ENCODE results near the gene MEIG1.
"Not testable (repeated sequence)": the region's sequence is repeated elsewhere in the genome, so short reads cannot be mapped to it uniquely, and the experiment has no call there.

The MEIG1 gene

DNA sequence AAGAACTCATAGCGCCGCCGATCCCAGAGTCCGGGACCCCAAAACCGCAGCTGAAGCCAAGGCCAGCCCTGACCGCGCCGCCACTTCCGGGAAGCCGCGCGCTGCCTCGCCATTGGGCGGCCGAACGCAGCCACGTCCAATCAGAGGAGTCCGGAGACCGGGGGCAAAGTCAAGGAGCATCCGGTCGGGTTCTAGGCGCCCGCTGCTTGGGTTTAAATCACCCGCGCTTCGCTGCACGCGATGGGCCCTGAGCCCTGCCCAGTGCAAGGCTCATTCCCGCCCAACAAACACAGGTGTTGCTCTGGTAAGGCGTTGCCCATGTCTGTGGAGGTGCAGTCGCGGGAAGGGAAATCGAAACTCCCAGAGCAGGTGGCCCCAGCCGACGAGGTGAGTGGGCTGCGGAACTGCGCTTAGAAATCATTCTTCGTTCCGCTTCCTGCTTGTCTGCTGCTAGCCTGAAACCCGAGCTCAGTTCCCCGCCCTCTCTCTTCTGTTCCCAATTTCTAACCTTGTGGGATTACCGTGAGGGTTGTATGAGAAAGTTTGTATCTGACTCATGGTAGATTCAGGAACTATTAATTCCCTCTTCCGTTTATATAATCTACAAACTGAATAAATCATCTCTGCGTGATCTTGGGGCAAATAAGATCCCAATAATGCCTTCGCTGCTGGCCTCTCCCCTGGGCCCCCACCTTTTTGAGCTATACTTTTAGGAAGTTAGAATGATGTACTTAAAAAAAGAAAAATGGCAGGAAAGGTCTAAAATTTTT, 5.0 kb upstream of the MEIG1 start, which contains the start of gene DCLRE1C:
Gene DCLRE1C (minus strand): TSS at position 96 of the 770 bp plus-strand sequence. CDS start 86 bp downstream, at position 10.
- DNase-seq (ENCODE audit: low read depth in 2 of 3, low spot score in 2 of 3): peak; percentile 71 to 80 (median 80)

DNA sequence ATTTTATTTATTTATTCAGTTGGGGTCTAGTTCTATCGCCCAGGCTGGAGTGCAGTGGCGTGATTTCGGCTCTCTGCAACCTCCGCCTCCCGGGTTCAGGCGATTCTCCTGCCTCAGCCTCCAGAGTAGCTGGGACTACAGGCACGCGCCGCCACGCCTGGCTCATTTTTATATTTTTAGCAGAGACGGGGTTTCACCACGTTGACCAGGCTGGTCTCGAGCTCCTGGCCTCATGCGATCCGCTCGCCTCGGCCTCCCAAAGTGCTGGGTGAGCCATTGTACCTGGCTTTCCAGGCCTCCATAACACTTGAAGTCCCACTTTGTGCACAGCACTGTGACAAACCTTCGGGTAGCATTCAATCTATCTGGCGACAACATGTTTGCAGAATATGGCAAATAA, 4.3 kb upstream of the MEIG1 start:
- DNase-seq (ENCODE audit: low read depth in 2 of 3, low spot score in 2 of 3): no peak

DNA sequence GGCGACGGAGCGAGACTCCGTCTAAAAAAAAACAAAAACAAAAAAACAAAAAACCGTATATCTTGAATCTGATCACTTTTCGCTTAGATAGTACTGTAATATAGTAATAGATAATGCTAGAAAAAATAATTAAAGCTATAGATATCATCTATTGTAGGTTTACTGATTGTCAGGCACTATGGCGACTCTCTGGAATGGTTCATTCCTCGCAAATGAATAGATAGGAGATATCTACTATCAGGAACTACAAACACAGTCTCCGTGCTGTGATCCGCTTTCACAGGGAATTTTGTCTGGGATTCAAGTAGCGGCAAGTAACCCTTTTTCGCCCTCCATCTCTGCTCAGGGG, 342 bp upstream of the MEIG1 start:
- no peak for DNase-seq (ENCODE audit: low read depth in 2 of 3, low spot score in 2 of 3)

DNA sequence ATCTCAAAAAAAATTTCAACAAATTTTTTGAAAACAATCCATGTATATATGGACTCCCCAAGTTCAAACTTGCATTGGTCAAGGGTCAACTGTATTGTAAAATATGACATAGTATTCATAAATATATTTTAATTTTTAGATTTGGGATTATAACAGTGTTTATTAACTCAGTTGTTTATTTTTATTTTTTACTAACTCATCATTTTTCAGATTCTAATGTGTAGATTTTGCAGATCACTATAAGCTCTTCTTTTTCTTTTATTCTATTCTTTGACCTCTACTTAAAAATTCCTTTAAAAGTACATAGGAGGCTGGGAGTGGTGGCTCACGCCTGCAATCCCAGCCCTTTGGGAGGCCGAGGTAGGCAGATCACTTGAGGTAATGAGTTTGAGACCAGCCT, 8.7 kb downstream of the MEIG1 start:
- no peak for DNase-seq (ENCODE audit: low read depth in 2 of 3, low spot score in 2 of 3)

DNA sequence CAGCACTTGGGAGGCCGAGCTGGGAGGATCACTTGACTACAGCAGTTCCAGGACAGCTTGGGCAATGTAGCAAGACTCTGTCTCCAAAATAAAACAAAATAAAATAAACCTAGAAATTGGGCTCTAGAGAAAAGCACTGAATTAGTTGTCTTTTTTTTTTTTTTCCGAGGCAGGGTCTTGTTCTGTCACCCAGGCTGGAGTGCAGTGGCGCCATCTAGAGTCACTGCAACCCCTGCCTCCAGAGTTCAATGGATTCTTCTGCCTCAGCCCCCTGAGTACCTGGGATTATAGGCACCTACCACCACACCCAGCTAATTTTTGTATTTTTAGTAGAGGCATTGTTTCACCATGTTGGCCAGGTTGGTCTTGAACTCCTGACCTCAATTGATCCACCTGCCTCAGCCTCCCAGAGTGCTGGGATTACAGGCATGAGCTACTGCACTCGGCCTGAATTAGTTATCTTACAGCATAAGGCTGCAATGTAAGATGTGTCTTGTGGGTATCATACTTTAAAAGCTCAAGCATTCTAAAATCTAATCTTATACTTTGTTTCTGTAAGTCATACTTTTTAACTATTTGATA, 12.8 kb downstream of the MEIG1 start:
- DNase-seq (ENCODE audit: low read depth in 2 of 3, low spot score in 2 of 3): no peak

DNA sequence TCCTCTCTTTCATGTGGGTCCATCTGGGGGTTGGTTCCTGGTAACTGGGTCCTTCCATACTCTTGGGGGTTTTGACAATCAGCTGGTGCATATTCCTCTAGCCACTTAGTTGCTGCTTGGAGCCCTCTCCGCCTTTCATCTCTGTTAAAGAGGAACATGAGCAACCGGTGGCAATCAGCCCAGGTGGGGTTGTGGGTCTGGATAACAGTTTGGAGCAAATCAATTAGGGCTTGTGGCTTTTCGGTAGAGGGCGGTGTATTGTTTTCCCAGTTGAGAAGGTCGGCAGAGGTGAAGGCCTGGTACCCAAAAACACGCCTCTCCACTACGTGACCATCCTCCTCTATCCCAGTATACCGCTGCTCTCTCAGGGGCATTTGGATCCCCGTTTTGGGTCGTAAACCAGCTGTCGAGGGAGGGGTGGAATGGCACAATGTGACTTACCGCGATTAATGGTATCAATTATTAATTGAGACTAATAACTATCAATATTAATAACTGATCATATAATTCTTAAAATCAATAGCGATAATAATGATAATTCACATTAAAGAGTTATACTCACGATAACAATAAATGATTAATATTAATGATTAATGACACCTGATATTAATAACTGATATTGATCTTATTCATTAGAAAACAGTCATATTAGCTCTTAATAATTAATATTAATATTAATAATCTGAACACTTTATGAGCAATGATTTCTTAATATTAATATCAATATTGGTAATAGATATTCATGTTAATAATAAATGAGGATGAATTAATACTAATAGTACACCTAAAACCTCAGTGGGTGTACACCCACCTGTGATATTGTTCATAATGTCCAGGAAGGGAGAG, 15.2 kb downstream of the MEIG1 start:
- DNase-seq (ENCODE audit: low read depth in 2 of 3, low spot score in 2 of 3): not testable (repeated sequence)

DNA sequence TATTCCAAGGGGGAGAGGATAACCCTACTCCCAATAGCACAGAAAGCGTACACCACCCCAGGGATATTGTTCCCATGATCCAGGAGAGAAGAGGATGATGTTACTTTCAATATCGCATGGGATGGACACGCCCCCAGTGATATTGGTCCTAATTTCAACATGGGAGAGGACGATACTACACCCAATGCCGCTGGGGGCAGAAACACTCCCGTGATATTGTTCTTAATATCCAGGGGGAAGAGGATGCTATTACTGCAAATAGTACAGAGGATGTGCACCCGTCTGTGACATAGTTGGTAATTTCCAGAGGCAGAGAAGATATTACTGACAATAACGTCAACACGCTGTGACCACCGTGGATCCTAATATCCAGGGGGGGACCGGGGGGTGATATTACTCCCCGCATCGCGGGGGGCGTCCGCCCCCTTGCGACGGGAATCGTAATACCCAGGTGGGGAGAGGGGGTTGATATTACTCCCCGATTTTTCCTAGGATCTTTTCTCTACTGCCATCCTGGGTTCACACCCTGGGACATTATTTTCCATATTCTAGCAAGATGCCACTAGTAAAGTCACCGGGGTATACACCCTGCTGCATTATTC, 16.6 kb downstream of the MEIG1 start:
- DNase-seq (ENCODE audit: low read depth in 2 of 3, low spot score in 2 of 3): no peak

DNA sequence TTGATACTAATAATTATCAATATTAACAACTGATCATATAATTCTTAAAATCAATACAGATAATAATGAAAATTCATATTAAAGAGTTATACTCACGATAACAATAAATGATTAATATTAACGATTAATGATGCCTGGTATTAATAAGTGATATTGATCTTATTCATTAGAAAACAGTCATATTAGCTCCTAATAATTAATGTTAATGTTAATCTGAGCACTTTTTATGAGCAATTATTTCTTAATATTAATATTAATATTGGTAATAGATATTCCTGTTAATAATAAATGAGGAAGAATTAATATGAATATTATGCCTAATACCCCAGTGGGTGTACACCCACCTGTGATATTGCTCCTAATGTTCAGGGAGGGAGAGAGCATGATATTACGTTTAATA, 23.6 kb downstream of the MEIG1 start:
- DNase-seq (ENCODE audit: low read depth in 2 of 3, low spot score in 2 of 3): no peak

DNA sequence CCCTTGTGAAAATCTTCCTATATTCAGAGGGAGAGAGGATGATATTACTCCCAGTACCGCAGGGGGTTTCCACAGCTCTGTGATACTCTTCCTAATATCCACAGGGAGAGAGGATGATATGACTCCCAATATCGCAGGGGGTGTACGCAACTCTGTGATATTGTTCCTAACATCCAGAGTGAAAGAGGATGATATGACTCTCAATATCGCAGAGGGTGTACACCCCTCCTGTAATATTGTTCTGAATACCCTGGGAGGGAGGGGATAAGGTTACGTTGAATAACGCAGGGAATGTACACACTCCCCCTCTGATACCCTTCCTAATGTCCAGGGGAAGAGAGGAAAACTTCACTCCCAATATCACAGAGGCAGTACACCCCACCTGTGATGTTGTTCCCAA, 30.4 kb downstream of the MEIG1 start:
- not testable (repeated sequence) for DNase-seq (ENCODE audit: low read depth in 2 of 3, low spot score in 2 of 3)

DNA sequence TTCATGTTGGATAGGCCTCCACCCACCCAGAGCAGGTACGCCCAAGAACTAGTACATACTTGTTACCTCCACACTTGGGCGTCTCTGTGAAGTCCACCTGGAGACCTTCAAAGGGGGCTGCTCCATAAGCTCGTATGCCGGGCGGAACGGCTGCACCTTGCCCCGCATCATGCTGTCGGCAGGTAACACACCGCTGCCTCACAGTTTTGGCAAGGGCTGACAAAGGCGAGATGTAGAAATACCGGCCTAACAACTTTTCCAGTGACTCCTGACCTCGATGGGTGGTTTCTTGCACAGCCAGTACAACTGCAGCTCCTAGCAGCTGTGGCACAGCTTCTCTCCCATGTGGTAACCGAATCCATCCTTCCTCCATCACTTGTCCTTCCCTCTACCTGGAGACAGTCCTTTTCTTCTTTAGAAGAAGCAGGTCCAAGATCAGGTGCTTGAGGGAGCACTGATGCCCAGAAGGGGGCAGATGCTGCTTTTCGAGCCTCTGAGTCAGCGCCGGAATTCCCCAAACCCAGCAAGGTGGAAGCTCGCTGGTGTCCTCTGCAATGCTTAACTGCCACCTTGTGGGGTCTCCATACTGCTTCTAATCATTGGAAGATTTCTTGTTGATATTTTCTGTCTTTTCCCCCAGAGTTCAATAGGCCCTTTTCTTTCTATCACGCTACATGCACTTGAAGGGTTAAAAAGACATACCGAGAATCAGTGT, 32.0 kb downstream of the MEIG1 start:
- DNase-seq (ENCODE audit: low read depth in 2 of 3, low spot score in 2 of 3): peak in 2 of 3 experiments; percentile 15 to 16

DNA sequence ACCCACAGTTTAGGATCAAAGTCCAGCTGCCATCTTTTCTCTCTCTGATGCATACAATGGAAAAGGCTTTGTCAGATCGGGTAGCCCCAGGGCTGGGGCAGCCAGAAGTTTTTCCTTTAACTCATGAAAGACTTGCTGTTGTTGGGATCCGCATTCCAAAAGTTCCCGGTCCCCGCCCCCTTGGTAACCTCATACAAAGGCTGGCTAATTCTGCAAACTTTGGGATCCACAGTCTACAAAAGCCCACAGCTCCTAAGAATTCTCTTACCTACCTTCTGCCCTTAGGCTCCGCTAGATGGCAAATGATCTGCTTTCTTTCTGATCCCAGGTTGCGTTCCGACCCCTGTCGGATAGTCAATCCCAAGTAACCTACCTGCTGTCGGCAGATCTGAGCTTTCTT, 33.1 kb downstream of the MEIG1 start:
- not testable (repeated sequence) for DNase-seq (ENCODE audit: low read depth in 2 of 3, low spot score in 2 of 3)

DNA sequence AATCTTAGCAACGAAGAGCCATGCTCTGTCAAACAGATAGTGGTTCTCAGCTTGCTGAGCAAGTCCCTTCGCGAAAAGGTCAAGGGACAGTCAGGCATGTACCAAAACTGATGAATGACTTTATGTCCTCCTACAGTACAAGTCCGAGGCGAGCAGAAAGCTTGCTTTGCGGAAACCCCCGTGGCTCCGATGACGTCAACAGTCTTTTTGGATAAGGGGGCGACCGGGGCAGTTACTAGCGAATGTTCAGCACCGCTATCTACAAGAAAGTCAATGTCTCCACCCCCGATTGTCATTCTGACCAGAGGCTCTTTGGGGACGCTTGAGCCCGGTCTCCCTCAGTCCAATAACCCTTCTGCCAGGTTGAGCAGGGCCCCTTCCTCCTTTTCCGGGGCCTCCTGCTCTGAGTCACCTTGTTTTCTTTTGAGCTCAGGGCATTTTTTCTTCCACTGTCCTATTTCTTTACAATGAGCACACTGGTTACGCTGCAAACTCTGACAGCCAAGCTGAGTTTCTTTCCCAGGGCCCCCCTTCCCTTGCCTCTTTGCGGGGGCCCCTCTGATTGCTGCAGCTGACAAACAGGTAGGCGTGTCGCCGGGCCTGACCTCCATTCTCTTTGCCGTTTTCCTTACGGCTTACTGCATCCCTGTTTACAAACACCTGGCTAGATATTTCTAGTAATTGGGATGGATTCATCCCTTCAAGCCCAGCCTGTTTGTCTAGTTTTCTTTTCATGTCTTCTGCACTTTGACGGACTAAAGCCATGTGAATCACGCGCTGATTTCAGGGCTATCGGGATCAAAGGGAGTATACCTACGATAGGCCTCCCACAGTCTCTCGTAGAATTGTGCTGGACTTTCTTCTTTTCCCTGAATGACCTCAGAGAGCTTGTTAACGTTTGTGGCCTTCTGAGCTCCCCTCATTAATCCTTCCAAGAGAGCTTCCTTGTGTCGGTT, 34.6 kb downstream of the MEIG1 start:
- DNase-seq (ENCODE audit: low read depth in 2 of 3, low spot score in 2 of 3): not testable (repeated sequence)

DNA sequence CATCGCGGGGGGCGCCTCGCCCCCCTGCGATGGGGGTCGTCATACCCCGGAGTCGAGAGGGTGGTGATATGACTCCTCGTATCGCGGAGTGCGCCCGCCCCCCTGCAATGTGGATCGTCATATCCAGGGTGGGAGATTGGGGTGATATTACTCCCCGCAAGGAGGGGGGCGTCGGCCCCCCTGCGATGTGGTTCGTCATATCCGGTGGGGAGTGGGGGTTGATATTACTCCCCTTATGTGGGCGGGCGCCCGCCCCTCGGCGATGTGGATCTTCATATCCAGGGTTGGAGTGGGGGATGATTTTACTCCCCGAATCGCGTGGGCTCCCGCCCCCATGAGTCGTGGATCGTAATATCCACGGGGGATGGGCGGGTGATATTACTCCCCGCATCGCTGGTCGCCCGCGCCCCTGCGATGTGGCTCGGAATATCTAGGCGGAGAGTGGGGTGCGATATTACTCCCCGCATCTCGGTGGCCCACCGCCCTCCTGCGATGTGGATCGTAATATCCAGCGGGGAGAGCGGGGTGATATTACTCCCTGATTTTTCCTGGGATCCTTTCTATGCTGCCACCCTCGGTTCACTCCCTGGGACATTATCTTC, 36.9 kb downstream of the MEIG1 start:
- DNase-seq (ENCODE audit: low read depth in 2 of 3, low spot score in 2 of 3): no peak

DNA sequence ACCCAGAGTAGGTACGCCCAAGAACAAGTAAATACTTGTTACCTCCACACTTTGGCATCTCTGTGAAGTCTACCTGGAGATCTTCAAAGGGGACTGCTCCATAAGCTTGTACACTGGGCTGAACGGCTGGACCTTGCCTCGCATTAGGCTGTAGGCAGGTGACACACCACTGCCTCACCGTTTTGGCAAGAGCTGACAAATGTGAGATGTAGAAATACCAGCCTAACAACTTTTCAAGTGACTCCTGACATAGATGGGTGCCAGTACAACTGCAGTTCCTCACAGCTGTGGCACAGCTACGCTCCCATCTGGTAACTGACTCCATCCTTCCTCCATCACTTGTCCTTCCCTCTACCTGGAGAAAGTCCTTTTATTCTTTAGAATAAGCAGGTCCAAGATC, 54.3 kb downstream of the MEIG1 start:
- DNase-seq (ENCODE audit: low read depth in 2 of 3, low spot score in 2 of 3): not testable (repeated sequence)

DNA sequence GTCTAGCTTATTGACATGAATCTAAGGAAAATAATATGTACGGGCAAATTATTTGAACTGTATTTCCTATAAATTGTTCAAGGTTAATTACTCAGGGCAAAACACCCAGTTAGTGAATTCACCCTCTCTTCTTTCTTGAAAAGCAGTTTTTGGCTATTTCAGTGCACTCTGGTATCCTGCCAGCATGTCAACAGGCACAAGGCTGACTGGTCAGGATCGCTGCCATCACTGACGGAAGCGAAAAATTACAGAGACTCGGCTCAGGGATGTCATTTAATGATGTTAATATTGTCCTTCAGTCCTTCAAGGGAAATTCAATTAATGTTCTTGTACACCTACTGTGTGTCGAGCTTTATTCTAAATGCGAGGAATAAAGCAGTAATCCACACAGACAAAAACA, 56.3 kb downstream of the MEIG1 start:
- no peak for DNase-seq (ENCODE audit: low read depth in 2 of 3, low spot score in 2 of 3)

DNA sequence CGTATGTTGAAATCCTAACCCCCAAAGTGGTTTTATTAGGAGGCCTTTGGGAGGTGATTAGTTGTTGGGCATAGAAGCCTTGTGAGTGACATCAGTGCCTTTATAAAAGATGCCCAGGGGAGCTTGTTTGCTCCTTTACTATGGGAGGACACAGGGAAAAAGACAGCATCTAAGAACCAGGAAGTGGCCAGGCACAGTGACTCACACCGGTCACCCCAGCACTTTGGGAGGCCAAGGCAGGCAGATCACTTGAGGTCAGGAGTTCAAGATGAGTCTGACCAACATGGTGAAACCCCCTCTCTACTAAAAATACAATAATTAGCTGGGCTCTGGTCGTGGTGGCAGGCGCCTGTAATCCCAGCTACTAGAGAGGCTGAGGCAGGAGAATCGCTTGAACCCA, 61.8 kb downstream of the MEIG1 start:
- not testable (repeated sequence) for DNase-seq (ENCODE audit: low read depth in 2 of 3, low spot score in 2 of 3)

All from activated CD8-positive, alpha-beta memory T cell treated with anti-CD3 and anti-CD28 coated beads for 48 hours (primary cell).